ENCODE results near the gene JAKMIP2.

The JAKMIP2 gene

DNA sequence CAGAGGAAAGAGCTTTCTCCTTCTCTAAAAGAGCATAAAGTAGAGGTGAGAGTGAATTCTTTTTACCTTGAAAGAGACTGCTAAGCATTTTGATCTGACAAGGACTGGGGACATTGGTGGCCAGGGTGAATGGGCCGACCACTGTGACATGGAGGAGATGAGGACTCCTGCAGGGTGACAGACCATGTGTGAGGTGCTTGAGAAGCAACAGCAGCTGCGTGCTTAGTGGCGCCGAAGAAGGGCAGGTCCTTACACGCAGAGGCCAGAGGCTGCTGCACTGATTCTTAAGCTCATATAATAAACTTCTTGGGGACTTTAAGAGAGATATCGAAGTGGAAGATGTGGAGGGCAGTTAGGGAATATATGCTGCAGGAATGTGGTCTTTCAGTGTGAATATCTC is 8.7 kb upstream of the JAKMIP2 start:
- no peak for DNase-seq (ENCODE audit: extremely low spot score, insufficient read length, low read depth)
- FAIRE-seq = no peak

GRCh38 chr5:147789820-147790219 is 7.3 kb upstream of the JAKMIP2 start:
- FAIRE-seq = no peak

DNA sequence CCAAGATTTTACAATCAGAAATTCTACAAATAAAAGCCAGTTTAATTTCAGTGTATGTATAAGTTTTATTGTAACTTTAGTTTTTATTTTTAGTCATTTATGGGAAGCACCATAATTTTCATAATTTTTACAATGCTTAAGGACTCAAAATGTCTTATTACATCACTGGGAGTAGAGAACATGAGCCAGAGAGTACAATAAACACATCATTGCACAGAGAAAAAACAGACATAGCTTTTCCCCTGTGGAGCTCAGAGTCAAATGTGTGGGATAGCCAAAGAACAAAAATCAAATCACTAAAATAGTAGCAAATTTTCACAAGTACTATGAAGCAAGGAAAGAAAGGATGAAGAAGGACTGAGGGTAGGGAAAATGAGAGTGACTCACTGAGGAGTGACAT is 5.5 kb upstream of the JAKMIP2 start:
- DNase-seq (ENCODE audit: extremely low spot score, insufficient read length, low read depth) (no peak), FAIRE-seq (no peak)

More at GRCh38 chr5:147789820-147790219, 7.3 kb upstream of the JAKMIP2 start:
- no peak for DNase-seq (ENCODE audit: extremely low spot score, insufficient read length, low read depth)

DNA sequence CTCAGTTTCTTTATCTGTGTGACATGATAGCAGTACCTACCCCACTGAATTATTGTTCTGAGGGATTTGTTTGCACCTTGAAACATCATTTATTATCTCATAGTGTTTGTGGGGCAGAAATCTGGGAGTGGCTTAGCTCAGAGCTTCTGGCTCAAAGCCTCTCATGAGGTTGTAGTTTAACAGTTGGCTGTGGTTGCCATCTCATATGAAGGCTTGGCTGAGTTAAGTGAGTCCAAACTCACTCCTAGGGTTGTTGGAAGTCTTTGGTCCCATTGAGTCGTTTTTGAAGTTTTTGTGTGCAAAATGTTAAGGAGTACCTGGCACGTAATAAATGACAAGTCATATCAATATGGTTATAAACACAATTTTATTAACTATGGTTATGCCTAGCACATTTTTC is 3.6 kb upstream of the JAKMIP2 start:
- no peak for FAIRE-seq

DNA sequence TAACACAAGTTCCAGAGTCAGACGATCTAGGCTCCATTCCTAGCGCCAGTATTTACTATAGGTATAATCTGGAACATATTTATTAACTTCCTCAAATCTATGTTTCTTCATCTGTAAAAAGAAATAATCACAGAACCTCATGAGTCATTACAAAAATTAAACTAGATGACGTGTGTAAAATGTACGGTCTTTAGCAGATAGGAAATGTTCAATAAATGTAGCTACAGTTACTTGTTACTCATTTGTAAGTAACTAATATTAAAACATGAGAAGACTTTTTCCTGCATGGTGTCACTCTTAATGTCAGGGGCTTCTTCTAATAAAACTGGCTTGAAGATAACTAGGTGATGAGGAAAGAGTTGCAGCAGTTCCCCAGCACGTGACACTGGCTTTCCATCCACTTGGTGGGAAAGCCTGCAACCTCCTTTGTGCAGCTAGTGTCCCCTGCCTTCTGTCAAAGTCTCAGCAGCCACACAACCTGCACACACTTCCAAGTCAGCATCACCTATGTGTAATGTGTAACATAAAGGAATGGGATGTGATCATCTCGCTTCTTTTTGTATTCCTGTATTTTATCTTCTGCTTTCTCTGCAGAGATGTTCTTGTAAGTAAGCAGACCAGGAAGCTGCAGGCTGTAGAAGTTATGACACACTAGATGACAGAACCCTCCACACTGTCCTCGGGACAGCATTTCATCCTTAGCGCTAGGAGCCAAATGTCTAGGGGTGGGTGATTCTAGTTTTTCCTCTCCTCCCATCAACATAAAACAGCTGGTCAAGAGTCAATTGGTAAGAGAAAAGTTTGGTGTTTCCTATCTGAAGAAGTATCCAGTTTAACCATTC is 1.8 kb upstream of the JAKMIP2 start:
- DNase-seq (ENCODE audit: extremely low spot score, insufficient read length, low read depth) (no peak), FAIRE-seq (no peak)

More for the DNA sequence above, 3.6 kb upstream of the JAKMIP2 start:
- no peak for DNase-seq (ENCODE audit: extremely low spot score, insufficient read length, low read depth)

- FAIRE-seq = no peak
- no peak for DNase-seq (ENCODE audit: extremely low spot score, insufficient read length, low read depth)
These were observed 1.5 kb downstream of the JAKMIP2 start for GRCh38 chr5:147780924-147781573.

GRCh38 chr5:147779694-147780093 is 2.8 kb downstream of the JAKMIP2 start:
- no peak for DNase-seq (ENCODE audit: extremely low spot score, insufficient read length, low read depth)
- FAIRE-seq = no peak

- no peak for FAIRE-seq
- no peak for DNase-seq (ENCODE audit: extremely low spot score, insufficient read length, low read depth)
These were observed 5.5 kb downstream of the JAKMIP2 start for GRCh38 chr5:147776989-147777388.

DNA sequence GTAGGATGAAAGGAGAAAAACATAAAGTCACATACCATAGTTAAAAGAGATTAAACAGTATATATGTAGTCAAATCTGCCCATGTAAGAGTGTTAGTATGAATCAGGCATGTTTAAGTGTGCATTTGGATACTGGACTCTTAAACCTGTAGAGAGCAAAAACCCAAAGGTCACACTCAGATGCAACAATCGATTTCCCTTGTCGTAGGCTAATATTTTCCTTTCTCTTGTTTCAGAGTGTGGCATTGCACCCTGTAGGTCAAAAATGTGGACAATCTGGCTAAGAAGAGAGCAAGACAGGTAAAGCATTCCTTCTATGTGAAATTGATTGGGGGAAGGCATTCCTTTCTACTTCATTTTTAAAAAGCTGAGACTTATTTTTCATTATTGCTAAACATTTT is 8.9 kb downstream of the JAKMIP2 start:
- no peak for FAIRE-seq
- no peak for DNase-seq (ENCODE audit: extremely low spot score, insufficient read length, low read depth)

DNA sequence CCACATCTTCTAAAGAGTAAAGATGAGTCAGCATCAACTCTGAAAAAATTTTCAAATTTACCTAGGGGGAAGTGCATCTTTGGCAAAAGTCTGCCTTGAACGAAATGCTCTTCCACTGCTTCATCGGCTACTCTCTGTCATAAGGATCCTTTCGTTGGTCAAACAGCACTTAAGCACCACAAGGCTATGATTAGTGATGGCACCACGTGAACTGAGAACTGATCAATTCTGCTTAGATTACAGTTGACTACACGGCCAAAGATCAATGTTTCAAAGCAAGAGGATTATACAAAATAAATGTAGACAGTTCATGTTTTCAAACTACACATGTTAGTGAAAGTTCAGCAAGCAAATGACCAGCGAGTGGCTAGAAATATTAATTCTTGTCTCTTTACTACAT is 9.4 kb downstream of the JAKMIP2 start:
- DNase-seq (ENCODE audit: extremely low spot score, insufficient read length, low read depth) = no peak
- no peak for FAIRE-seq

GRCh38 chr5:147767048-147767447 is 15.5 kb downstream of the JAKMIP2 start:
- FAIRE-seq (no peak), DNase-seq (ENCODE audit: extremely low spot score, insufficient read length, low read depth) (no peak)

DNA sequence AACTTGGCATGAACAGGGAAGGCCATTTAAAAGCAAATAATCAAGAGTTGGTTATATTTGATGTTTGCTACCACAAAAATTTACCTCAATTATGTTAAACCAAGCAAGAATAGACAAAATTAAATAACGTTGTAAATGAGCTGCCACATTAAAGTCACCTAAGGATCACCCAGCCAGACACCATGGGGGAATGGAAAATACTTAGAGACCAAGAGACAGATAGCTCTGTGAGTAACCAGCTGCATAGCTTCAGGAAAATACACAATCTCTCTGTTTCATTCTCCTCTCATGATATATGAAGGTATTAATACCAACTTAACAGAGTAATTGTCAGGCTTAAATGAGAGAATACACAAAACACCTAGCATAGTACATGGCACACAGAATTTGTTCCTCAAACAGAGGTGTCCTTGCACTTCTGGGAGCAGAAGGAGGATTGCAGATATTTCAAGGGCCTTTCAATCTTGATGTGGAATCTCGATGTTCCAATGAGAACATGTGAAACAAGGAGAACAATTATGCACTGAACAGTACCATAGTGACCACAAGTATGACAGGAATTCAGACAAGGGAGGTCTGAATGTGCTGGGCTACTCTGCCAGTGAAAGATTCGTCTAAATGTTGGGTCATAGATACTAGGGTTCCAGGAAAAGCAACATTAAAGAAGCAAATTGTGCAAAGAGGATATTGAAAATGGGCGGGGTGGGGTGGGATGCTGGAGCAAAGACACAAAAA is 18.6 kb downstream of the JAKMIP2 start:
- FAIRE-seq = no peak
- no peak for DNase-seq (ENCODE audit: extremely low spot score, insufficient read length, low read depth)

GRCh38 chr5:147760086-147760875 is 22.2 kb downstream of the JAKMIP2 start:
- no peak for FAIRE-seq
- no peak for DNase-seq (ENCODE audit: extremely low spot score, insufficient read length, low read depth)

DNA sequence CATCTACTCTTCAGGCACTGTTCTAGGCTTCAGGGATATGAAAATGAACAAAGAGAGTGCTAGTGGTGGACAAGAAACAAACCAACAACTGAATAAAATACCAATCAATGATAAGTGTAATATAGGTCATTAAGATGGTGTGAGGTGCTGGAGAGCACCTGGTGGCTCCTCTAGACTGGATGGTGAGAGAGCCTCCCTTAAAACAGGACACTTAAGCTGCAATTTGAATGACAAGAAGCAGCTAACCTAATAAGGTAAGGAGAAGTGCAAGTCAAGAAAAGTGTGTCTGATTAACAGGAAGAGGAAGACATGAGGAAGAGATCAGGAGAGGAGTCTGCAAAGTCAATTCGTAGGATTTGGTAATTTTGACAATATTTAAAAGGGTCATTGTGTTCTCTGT is 23.1 kb downstream of the JAKMIP2 start:
- DNase-seq (ENCODE audit: extremely low spot score, insufficient read length, low read depth) (no peak), FAIRE-seq (no peak)

DNA sequence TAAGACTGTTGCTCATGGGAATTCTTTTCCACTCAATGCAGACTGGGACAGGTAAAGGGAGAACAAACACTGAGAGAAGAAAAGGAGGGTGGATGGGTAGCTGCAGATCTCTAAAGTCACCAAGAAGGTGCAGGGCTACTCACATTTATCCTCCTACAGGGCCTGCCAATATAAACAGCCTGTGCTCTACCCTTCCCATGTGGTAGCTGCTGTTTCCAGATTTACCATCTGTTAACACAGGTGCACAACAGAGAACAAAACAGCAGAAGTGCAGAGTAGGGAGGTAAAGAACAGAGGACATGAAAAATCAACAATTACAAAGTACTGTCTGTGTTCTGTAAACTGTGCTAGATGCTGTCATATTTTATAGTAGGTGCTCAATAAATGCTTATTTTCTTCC is 26.0 kb downstream of the JAKMIP2 start:
- FAIRE-seq (no peak), DNase-seq (ENCODE audit: extremely low spot score, insufficient read length, low read depth) (no peak)

GRCh38 chr5:147754372-147755122 is 28.0 kb downstream of the JAKMIP2 start:
- DNase-seq (ENCODE audit: extremely low spot score, insufficient read length, low read depth) (no peak), FAIRE-seq (no peak)

DNA sequence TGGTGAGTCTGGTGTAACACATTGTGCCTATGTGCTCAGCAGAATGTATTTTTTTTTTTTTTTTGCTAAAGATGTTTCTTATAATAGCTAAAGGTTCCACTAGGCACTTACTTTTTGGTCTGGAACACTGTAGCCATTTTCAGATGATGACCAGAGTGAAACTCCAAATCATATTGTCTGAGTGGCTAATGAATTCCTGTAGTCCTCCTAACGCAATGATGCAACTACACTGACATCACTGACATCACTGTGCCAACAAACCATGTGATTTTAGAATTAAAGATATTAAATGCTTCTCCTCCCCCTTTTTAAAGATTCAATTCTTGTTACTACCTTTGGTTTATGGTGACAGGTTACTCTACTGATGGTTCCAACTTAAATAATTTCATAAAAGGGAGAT is 28.8 kb downstream of the JAKMIP2 start:
- no peak for FAIRE-seq

GRCh38 chr5:147752666-147753290 is 29.8 kb downstream of the JAKMIP2 start:
- FAIRE-seq (no peak), DNase-seq (ENCODE audit: extremely low spot score, insufficient read length, low read depth) (no peak)

More for the DNA sequence above, 28.8 kb downstream of the JAKMIP2 start:
- DNase-seq (ENCODE audit: extremely low spot score, insufficient read length, low read depth) = no peak

- DNase-seq (ENCODE audit: extremely low spot score, insufficient read length, low read depth) = no peak
These were observed 30.5 kb downstream of the JAKMIP2 start for GRCh38 chr5:147752033-147752432.

More at GRCh38 chr5:147752033-147752432, 30.5 kb downstream of the JAKMIP2 start:
- no peak for FAIRE-seq
